ENCODE results near the gene RASGRF1.

GRCh38 chr15:79018960-79019359, 71.6 kb downstream of the RASGRF1 start:
- no peak for TF ChIP-seq POLR2AphosphoS5 (IDR thresholded peaks at IDR 0.05; ENCODE audit: low read depth, low read length)
- TF ChIP-seq, protein P1, sequence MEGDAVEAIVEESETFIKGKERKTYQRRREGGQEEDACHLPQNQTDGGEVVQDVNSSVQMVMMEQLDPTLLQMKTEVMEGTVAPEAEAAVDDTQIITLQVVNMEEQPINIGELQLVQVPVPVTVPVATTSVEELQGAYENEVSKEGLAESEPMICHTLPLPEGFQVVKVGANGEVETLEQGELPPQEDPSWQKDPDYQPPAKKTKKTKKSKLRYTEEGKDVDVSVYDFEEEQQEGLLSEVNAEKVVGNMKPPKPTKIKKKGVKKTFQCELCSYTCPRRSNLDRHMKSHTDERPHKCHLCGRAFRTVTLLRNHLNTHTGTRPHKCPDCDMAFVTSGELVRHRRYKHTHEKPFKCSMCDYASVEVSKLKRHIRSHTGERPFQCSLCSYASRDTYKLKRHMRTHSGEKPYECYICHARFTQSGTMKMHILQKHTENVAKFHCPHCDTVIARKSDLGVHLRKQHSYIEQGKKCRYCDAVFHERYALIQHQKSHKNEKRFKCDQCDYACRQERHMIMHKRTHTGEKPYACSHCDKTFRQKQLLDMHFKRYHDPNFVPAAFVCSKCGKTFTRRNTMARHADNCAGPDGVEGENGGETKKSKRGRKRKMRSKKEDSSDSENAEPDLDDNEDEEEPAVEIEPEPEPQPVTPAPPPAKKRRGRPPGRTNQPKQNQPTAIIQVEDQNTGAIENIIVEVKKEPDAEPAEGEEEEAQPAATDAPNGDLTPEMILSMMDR (IDR thresholded peaks at IDR 0.05), result no peak

Measured in Panc1 (cell line).